ENCODE data around the gene CES3.

Gene CES3, protein sequence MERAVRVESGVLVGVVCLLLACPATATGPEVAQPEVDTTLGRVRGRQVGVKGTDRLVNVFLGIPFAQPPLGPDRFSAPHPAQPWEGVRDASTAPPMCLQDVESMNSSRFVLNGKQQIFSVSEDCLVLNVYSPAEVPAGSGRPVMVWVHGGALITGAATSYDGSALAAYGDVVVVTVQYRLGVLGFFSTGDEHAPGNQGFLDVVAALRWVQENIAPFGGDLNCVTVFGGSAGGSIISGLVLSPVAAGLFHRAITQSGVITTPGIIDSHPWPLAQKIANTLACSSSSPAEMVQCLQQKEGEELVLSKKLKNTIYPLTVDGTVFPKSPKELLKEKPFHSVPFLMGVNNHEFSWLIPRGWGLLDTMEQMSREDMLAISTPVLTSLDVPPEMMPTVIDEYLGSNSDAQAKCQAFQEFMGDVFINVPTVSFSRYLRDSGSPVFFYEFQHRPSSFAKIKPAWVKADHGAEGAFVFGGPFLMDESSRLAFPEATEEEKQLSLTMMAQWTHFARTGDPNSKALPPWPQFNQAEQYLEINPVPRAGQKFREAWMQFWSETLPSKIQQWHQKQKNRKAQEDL

DNA sequence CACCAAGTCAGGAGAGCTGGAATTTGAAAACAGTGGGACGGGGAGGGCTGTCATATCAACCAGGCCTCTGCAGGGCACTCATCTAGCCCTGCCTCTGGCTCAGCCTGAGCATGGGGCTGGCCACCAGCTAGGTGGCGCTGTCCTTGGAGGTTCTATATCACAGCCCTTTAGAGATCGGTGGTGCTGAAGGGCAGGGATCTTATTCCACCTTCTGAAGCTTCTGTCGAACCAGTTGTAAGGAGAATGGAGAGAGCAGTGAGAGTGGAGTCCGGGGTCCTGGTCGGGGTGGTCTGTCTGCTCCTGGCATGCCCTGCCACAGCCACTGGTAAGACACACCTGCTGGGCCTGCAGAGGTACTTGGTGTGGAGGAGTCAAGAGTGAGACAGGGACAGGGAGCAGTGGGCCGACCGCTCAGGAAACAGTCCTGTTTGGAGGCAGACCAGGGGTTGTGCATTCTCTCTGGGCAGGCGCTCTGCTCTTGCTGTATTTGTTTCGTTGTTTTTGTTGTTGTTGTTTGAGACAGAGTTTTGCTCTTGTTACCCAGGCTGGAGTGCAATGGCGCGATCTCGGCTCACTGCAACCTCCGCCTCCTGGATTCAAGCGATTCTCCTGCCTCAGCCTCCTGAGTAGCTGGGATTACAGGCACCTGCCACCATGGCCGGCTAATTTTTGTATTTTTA lies at the start of gene CES3:
CES3 (plus strand) TSS at position 202 of the 680 bp plus-strand sequence; CDS start at position 244, 42 bp downstream.
- DNase-seq (ENCODE audit: low read depth, low spot score): no peak

DNA sequence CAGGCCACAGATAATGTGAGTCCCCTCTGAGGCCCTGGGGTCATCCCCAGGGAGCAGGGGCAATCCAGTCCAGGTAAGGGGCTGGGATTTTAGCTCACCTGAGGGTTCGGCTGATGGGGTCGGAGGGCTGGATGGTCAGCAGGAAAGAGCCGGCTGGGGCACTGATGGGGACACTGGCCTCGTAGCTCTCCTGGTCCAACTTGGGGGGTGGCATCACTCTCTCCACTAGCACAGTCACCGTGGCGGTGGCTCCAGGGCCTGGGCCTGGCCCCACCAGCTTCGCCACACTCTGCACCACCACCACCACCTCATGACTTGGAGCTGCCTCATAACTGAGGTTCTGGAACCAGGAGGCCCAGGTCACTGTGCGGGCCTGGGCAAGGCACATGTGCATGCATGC lies 49.3 kb upstream of the CES3 start:
- no peak for DNase-seq (ENCODE audit: low read depth, low spot score)

DNA sequence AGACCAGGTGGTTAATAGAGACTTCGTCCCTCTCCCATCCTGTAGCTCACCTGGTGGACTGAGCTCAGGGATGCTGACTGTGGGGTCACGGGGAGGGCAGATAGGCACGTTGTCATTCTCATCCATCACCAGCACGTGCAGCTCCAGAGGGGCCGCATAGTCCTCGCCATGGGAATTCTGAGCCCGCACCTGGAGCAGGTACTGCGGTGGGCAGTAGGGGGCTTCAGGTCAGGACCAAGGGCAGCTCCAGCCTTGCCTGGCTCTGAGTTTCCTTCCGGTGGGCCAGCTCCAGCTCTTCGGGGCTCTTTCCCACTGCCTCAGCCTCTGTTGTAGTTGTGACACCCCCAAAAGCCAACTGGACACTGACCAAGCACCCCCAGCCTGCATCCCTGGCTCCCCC lies 48.0 kb upstream of the CES3 start:
- DNase-seq (ENCODE audit: low read depth, low spot score): no peak

DNA sequence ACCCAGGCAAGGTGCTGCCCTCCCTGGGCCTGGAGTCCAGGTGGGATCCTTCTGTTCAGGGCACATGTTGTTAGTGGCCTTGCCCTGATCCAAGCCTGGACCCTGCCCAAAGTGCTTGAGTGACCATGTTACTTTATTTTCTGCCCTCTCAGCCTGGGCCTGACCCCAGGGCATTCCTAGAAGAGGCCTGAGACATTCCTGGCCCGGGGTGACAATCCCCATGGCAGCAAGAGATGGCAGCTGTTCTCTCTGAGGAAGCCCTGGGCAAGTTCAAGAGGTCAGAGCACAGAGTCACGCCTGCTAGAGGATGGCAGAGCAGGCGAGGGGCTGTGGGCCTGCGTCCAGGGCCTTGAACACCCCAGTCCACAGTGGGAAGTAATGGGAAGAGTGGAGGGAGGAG lies 47.4 kb upstream of the CES3 start:
- DNase-seq (ENCODE audit: low read depth, low spot score): no peak

DNA sequence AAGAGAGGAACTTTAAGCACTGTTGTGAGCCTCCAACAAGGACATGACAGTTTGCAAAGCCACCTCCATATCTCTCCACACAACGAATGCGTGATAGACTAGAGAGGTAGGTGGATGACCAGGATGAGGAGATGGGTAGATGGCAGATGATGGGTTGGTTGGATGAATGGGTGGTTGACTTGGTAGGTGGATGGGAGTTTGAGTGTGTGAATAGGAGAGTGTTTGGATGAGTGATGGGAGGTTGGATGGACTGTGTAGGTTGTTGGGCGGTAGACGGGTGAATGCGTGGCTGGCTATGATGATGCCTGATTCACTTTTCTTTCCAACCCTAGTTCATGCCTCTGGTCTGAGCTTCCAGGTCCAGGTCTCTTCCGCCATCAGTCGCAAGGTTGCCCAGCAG lies 46.5 kb upstream of the CES3 start:
- no peak for DNase-seq (ENCODE audit: low read depth, low spot score)

DNA sequence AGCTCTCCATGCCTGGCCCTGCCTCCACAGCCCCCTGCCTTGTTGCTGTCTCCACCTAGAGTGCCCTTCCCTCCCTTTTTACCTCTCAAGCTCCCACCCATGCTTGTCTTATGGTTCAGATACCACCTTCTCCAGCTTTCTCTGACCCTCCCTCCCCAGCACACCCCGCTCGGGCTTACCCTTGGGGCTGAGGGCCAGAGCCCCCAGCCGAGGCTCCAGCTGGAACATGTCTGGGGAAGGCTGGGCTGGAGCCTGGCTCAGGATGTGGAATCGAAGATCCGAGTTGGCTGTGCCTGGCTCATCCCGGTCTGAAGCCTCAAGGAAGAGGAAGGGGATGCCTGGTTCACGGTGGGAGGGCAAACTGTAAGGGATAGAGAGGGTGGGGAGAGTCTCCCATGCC lies 46.0 kb upstream of the CES3 start:
- no peak for DNase-seq (ENCODE audit: low read depth, low spot score)

DNA sequence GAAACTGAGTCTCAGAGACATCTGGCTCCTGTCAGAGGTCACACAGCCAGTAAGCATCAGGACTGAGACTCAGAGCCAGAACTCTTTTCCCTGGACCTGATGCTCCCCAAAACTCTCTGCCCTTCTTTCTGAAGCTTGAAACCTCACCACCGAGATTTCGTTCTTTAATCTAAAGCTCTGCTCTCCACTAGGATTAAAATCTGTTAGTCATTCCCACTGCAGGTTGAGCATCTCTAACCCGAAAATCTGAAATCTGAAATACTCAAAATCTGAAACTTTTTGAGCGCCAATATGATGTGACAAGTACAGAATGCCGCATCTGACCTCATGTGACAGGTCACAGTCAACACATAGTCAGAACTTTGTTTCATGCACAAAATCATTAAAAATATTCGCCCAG lies 44.5 kb upstream of the CES3 start:
- no peak for DNase-seq (ENCODE audit: low read depth, low spot score)

DNA sequence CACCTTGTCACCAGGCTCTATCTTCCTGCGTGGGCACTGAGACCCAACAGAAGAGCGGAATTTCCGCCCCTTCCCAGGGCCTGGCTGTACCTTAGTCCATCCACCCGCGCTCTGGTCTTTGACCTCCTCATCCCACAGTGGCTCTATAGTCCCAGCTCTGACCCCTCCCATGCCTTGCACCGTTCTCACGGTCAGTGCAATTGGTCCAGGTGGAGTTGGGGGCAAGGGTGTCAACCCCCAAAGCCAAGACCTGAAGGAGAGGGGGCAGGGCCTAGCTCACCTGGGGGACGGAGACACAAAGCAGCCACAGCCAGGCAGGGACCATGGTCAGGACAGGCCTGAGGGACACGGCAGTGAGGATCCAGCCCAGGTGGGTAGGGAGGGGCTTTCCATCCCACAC lies 43.3 kb upstream of the CES3 start:
- DNase-seq (ENCODE audit: low read depth, low spot score): no peak

DNA sequence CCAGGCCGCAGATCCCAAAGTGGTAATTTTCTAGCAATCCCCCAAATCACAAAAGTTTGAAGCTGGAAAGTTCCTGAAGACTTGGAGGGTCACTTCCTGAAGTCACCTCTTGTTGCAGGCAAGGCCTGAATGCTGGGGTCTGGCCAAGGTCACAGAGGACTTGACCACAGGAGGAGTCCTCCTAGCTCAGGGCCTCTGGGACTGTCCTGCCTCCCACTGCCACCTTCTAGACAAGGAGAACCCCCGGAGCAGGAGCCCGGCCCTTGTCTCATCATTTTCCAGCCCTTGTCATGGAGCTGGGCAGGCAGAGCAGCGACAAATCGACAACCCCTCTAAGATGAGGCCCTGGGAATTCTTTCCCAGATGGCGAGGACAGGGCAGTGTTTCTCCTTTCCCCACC lies 42.7 kb upstream of the CES3 start:
- no peak for DNase-seq (ENCODE audit: low read depth, low spot score)

DNA sequence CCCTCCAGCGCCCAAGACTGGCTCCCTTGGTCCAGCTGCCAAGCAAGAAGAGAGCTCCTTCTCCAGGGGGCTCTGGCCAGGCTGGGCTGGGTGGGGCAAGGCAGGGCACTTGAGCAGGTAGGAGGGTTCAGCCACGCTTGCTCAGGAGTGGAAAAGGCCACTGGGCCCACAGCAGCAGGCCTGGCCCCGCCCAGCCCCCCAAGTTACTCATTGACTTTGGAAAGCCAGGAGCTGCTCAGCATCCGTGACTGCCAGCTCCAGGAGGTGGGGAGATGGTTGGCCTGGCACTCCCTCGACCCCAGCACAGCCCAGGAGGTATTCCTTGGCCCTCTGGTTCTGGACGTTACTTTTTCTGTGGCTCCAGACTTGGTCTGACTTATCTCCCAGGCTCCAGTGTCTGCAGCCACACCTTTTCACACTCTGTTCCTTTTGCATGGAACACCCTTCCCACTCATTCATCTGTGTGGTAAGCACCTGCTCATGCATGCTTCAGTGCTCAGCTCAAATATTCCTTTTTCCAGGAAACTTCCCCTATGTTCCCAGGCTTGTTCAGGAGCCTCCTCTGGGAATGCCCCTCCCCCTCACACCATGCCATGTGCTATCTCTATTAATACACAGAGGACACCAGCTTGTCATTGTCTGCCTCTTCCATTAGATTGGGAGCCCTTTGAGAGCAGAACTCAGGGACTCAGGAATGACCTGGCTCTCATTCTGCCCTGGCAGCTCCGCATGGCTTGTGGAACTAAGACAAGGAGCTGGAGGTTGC lies 42.1 kb upstream of the CES3 start, which contains the start of gene CDH16:
CDH16 (minus strand) TSS at position 83 of the 766 bp plus-strand sequence. CDS start 820 bp downstream, outside the sequence.
- DNase-seq (ENCODE audit: low read depth, low spot score): no peak

DNA sequence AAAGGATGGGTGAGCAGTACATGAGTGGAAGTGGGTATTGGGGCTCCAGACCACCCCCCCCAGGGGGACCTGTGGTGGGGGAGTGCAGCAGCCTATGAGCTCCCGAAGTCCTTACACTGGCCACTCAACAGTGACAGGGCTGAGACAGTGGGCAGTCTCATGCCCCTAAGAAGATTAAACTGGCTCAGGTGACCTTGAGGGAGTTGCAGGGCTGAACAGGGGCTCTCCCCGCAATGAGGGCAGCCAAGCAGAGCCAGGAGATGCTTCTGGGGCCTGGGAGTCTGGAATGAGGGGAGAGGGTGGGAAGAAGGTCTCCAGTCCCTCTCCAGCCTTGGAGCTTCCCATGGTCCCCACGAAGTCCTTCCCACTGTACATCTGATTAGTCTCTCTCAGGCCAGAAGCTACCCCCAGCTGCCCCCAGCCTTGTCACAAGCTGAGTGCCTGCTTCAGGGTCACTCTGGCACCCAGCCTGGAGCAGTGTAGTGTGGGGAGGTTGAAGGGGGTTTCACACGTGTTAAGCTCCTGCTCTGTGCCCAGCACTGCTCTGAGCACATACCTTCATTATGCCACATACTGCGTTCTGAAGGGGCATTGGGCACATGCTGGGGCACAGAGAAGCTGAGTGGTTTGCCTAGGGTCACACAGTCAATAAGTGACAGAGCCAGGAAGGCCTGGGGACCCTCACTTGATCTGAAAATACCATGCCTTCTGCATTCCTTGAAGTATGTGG lies 41.3 kb upstream of the CES3 start:
- DNase-seq (ENCODE audit: low read depth, low spot score): no peak

DNA sequence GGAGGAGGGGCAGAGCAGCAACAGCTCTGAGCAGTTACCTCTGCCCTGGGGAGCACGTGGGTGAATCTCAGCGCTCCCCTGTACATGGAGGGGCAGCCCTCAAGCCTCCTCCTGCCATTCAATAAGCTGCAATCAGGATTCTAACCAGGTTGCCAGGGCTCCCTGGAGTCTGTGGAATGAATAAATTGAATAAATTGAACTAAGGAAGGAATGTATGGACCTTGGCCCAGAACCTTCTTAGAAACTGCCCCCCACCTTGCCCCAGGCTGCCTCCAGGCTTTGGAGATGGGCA lies 40.8 kb upstream of the CES3 start:
- no peak for DNase-seq (ENCODE audit: low read depth, low spot score)

DNA sequence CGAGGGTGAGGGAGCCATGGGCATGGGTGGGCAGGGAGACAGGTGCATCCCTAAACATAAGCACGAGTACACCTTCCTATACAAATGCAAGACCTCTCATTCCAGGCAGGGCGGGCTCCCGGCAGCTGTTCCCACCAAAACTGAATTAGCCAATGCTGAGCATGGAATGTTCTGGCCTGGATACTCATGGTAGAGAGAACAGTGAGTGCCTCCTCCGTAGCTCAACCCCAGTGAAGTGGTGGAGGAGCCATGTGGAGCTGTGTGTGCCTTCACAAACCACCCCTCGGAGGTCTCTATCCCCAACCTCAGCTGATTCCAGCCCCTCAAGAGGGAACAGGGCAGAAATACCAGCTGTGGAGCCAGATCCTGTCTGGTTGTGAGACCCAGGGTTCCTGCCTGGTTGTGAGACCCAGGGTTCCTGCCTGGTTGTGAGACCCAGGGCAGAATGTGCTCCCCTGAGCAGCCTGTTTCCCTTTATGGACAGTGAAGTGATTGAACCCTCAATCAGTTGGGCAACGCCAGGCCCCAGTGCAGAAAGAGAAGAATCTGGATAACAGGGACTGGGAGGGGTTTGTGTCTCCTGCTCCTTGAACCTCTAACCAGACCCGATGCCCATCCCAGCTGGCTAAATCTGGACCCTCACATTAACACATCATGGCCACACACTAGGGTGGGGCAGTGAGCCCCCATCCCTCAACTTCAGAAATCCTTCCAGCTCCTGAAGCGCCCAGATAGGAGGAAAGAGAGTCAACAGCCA lies 40.0 kb upstream of the CES3 start:
- no peak for DNase-seq (ENCODE audit: low read depth, low spot score)

DNA sequence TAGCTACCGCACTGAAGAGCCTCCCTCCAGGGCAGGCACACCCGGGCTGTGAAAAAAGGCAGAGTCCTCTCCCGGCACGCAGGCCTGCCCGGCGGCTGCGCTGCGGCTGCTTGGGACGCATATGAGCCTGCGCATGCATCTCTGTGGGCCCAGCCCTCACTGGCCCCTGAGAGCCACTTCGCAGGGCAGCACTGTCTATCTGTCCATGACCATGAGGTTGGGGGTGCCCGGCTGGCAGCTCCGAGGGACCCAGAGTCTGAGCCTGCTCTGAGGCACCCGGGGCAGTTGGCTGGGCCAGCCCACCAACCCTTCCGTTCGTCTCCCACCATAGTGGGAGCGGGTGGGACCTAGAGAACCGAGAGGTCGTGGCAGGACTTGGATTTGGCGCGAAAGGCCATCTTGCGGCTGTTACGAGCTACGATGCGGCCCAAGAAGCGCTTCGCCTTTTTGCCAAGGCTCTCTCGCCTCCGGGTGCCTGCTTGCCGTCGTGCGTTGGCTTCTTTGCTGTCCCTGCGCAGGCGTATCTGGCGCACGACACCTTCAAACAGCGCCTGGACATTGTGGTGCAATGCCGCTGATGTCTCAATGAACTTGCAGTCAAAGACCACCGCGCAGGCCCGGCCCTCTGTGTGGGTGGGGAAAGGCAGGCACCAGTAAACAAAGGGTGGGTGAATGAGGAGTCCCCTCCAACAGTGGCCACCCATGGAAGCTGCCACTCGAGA lies 39.2 kb upstream of the CES3 start:
- DNase-seq (ENCODE audit: low read depth, low spot score): no peak

DNA sequence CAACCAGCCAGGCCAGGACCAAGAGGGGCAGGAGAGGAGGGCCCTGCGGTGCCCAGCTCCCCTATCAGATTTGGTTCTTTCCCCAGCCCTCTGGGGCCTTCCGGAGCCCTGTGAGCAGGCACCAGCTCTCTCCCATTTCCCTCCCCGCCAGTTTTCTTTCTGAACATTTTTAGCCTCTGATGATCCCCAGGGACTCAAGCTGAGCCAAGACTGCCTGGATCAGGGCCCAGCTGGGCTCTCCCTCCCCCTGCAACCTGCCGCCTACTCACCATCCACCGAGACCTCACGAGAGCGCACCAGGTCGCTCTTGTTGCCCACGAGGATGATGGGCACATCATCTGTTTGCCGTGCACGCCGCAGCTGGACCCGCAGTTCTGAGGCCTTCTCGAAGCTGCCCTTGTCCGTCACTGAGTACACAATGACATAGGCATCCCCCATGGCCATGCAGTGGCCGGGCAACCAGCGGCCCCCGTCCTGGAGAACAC lies 37.8 kb upstream of the CES3 start:
- no peak for DNase-seq (ENCODE audit: low read depth, low spot score)

DNA sequence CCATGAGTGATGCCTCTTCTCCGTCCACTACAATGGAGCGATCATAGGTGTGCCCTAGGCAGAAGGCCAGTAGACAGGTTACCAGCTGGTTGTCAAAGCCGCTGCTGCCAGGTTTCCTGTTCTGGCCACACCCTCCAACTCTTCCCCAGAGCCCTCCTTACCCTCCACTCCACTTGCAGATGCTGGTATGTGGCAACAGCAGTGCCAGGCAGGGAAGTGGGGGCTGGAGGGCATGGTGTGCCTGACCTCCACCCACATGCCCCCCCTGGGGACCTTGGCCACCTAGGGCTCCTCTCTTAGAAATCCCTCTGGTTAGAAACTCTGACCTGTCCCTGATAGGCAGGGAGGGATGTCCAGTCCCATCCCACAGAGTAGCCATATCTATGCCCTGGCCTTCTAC lies 37.2 kb upstream of the CES3 start:
- no peak for DNase-seq (ENCODE audit: low read depth, low spot score)

DNA sequence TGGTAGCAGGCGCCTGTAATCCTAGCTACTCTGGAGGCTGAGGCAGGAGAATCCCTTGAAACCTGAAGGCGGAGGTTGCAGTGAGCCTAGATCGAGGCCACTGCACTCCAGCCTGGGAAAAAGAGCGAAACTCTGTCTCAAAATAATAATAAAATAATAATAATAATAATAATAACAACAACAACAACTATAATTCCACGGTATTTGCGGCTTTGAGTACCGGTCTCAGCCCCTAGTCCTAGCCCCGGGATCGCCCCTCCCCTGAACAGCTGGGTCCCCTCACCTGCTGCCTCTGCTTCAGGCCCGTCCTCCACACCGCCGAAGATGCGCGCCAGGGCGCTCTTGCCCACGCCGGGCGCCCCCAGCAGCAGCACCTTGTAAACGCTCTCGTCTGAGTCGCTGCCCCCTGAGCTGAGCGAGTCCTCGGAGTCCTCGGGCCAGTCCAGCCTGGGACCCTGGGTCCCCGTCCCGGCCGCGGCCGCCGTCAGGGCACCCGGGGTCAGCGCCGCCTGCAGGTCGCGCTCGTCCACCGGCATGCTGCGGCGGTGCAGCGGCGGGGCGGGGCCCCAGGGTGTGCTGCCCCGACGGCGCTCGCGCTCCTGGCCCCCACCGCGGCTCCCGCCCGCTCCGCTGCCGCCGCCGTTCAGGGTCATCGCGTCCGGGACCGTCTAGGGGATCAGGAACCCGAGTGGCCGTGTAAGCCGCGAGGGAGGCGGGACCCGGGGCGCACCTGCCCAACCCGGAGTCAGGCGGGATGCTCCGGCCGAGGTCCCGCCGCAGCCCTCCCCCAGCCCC lies 36.3 kb upstream of the CES3 start:
- DNase-seq (ENCODE audit: low read depth, low spot score): no peak

DNA sequence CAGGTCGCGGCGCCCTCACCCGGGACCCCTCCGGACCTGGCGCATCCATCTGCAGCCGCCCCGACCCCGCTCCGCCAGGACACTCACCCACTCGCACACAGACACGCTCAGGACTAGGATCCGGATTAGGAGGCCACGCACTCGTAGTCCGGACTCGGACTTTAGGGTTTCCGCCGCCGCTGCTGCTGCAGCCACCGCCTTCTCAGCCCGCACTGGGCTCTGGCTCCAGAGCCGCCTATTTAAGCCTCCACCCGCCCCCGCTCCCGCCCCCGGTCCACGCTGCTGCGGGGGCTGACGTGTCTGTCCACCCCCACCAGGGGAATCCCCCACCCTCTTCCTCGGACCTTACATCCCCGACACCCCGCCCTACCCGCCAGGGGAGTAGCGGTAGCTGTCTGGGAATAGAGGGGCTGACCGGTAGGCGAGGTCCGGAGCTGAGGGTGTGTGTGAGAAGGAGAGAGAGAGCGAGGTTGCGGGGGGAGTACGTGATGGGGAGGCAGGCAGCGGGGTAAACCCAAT lies 35.7 kb upstream of the CES3 start, which contains the start of gene RRAD:
RRAD (minus strand) TSS at position 214 of the 519 bp plus-strand sequence. CDS start 356 bp downstream, outside the sequence.
- no peak for DNase-seq (ENCODE audit: low read depth, low spot score)

Data from activated CD4-positive, CD25-positive, alpha-beta regulatory T cell treated with anti-CD3 and anti-CD28 coated beads, Interleukin-2, amount 50 U/mL, for 16 hours (primary cell).